ENCODE measurements around the gene ZNF215.
"Not testable (repeated sequence)": the region's sequence is repeated elsewhere in the genome, so short reads cannot be mapped to it uniquely, and the experiment has no call there.

ZNF215 gene

GRCh38 chr11:6926208-6927029 lies at the start of gene ZNF215:
ZNF215 (plus strand) TSS chr11:6926426; CDS start chr11:6932273, 5,847 bp downstream.
- peak; percentile 77 for DNase-seq (ENCODE audit: low read depth, low spot score)

- no peak for DNase-seq (ENCODE audit: low read depth, low spot score)
Measured at GRCh38 chr11:6876914-6877313, 49.3 kb upstream of the ZNF215 start.

GRCh38 chr11:6882751-6883150 lies 43.5 kb upstream of the ZNF215 start:
- DNase-seq (ENCODE audit: low read depth, low spot score): no peak

GRCh38 chr11:6887711-6888110 lies 38.5 kb upstream of the ZNF215 start:
- not testable (repeated sequence) for DNase-seq (ENCODE audit: low read depth, low spot score)

- DNase-seq (ENCODE audit: low read depth, low spot score): no peak
Measured at GRCh38 chr11:6888830-6889229, 37.4 kb upstream of the ZNF215 start.

GRCh38 chr11:6889835-6890234 lies 36.4 kb upstream of the ZNF215 start:
- no peak for DNase-seq (ENCODE audit: low read depth, low spot score)

GRCh38 chr11:6892400-6892799 lies 33.8 kb upstream of the ZNF215 start, which contains the start of gene OR2D2:
OR2D2 (minus strand) TSS chr11:6892500; CDS start chr11:6892500, 0 bp downstream.
- no peak for DNase-seq (ENCODE audit: low read depth, low spot score)

- DNase-seq (ENCODE audit: low read depth, low spot score): no peak
Measured at GRCh38 chr11:6894097-6894496, 32.1 kb upstream of the ZNF215 start.

GRCh38 chr11:6895010-6895409 lies 31.2 kb upstream of the ZNF215 start:
- no peak for DNase-seq (ENCODE audit: low read depth, low spot score)

GRCh38 chr11:6898911-6899310 lies 27.3 kb upstream of the ZNF215 start:
- no peak for DNase-seq (ENCODE audit: low read depth, low spot score)

- no peak for DNase-seq (ENCODE audit: low read depth, low spot score)
Measured at GRCh38 chr11:6900327-6900999, 25.8 kb upstream of the ZNF215 start.

- DNase-seq (ENCODE audit: low read depth, low spot score): not testable (repeated sequence)
Measured at GRCh38 chr11:6904804-6905203, 21.4 kb upstream of the ZNF215 start.

- no peak for DNase-seq (ENCODE audit: low read depth, low spot score)
Measured at GRCh38 chr11:6911378-6911777, 14.8 kb upstream of the ZNF215 start.

GRCh38 chr11:6911948-6912347 lies 14.3 kb upstream of the ZNF215 start:
- DNase-seq (ENCODE audit: low read depth, low spot score): peak; percentile 5

GRCh38 chr11:6919698-6920097 lies 6.5 kb upstream of the ZNF215 start:
- no peak for DNase-seq (ENCODE audit: low read depth, low spot score)

- DNase-seq (ENCODE audit: low read depth, low spot score): no peak
Measured at GRCh38 chr11:6920702-6921101, 5.5 kb upstream of the ZNF215 start, which contains the start of gene OR2D3. OR2D3 (plus strand) TSS chr11:6921002; CDS start chr11:6921002, 0 bp downstream.

- DNase-seq (ENCODE audit: low read depth, low spot score): no peak
Measured at GRCh38 chr11:6925007-6925577, 1.1 kb upstream of the ZNF215 start.

GRCh38 chr11:6925636-6926207 lies 504 bp upstream of the ZNF215 start:
- DNase-seq (ENCODE audit: low read depth, low spot score): peak; percentile 6

GRCh38 chr11:6927030-6927617 lies 898 bp downstream of the ZNF215 start:
- no peak for DNase-seq (ENCODE audit: low read depth, low spot score)

- no peak for DNase-seq (ENCODE audit: low read depth, low spot score)
Measured at GRCh38 chr11:6928916-6929315, 2.7 kb downstream of the ZNF215 start.

- DNase-seq (ENCODE audit: low read depth, low spot score): no peak
Measured at GRCh38 chr11:6931146-6931713, 5.0 kb downstream of the ZNF215 start.

Data from astrocyte of the hippocampus (primary cell).